H54 (cell line): Measurements from ENCODE around the gene RILPL1.

Source experiments
- DNase-seq: peaks from one replicate; pipeline ENCODE4 v3.0.0; 2011; ENCODE audit warnings: low spot score, mixed read lengths; ENCODE audit not compliant: insufficient read length
- FAIRE-seq: peaks from 3 replicates; lab custom pipeline; 2011; peaks lifted over from hg19 to GRCh38; lab: Jason Lieb, UNC
- POLR2A ChIP-seq: IDR thresholded peaks from 2 replicates; pipeline ENCODE4 v1.6.1; 2011; ENCODE audit warnings: low read depth, mild to moderate bottlenecking, low read length

Gene RILPL1

DNA sequence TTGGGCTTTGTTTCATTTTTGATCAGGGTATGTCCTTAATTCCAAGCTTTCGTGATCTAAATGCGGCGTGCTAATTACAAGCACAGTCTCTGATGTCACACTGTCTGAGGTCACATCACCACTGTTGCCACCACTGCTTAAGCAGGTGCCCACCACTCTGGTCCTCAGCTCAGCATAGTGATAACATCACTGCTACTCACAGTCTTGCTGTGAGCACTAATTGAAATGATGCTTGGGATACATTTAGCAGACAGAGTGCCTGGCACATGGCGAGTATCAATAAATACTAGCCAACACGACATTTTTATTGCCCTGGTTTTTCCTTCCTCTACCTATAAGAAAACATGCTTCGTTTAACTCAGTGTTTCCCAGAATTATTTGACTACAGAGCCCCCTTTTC, 104.9 kb downstream of the RILPL1 start:
- FAIRE-seq (no peak), DNase-seq (no peak)
- TF ChIP-seq POLR2A = no peak

DNA sequence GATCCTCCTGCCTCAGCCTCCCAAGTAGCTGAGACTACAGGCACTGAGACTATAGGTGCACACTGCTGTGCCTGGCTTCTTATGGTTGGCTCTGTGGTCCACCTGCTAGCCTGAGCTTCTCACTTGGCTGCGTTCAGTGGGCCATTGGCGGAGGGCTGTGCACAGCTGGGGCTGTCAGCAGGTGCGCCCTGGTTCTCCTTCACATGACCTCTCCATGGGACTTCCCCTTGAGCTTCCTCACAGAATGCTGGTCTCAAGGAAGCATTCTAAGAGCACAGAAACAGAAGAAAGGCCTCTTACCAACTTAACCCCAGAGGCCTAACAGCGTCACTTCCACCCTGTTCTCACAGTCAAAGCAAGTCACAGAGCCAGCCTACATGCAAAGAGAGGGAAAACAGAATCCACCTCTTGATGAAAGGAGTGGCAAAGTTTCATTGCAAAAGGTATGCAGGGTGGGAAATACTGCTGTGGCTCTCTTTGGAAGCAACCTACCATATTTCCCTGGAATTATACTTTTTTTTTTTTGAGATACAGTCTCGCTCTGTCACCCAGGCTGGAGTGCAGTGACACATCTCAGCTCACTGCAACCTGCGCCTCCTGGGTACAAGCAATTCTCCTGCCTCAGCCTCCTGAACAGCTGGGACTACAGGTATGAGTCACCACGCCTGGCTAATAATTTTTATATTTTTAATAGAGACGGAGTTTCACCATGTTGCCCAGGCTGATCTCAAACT, 106.3 kb downstream of the RILPL1 start:
- no peak for DNase-seq
- TF ChIP-seq POLR2A = no peak
- FAIRE-seq = no peak

DNA sequence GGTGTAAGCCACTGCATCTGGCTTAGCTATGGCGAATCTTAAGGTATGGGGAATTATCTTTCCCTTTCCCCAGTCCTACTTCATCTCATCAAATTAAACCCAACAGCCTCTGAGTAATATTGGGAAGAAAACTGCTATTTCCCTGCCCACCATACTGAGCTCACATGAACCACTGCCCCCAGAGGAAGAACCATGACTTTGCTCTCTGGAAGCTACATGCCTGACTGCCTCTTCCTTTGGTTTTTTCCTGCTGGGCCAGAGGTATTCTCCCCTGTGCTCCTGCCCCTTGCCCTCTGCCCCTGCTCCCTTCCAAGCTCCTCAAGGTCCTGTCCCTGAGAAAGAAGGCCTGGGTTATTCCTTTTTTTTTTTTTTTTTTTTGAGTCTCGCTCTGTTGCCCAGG, 112.2 kb downstream of the RILPL1 start:
- FAIRE-seq = no peak
- DNase-seq = no peak
- TF ChIP-seq POLR2A = no peak
